Epithelial cell of proximal tubule (primary cell): ENCODE results near the gene FARP1. TPM values are rescaled to one million over a fixed set of nuclear protein-coding genes. Genes with fewer than 3 reads are reported as not detected.

ENCODE experiments used
- DNase-seq: peaks from one replicate; pipeline ENCODE4 v3.0.0-alpha.2; 2011; ENCODE audit warnings: low read depth
- H3K4me3 ChIP-seq: 2 replicates; pipeline ENCODE4 v1.5.1; 2011; ENCODE audit warnings: low read depth, mild to moderate bottlenecking, low read length
- CTCF ChIP-seq: conservative IDR thresholded peaks from 2 replicates; pipeline ENCODE4 v1.5.1; 2012; ENCODE audit warnings: low read depth, mild to moderate bottlenecking, low read length
- total RNA-seq: library from RNA; depleted of rRNA; stranded (reverse); fragments of >200 nt; gene quantifications from 2 replicates; pipeline ENCODE4 v1.2.3, GENCODE V29; 2015

FARP1 gene
- total RNA-seq, 1 donor from 2014 or later = 97.0 TPM

DNA sequence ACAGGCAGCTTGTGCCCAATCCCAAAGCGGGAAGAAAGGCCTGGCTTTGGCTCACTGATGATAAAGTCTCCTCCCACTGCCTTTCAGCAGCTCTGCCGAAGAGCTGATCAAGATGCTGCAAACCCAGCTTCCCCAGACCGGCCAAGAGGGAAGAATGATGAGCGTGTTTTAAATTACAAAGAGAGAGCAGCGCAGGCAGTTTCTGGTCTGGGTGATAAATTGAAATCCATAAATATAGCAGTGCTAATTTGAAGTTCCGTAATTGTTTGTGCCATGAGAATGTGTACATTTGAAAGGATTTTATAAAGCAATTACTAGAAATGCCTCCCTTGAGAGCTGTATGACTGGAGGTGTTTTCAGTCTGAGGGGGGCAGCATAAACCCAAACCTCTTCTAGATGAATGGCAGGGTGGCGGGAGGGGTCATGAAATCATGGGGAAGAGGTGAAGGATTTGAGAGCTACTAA lies 262.2 kb downstream of the FARP1 start:
- DNase-seq = no peak
- no peak for TF ChIP-seq CTCF

GRCh38 chr13:98405690-98406344 lies 262.9 kb downstream of the FARP1 start:
- no peak overlapping the region for H3K4me3 ChIP-seq
- DNase-seq = no peak
- TF ChIP-seq CTCF = no peak

More for the DNA sequence above, 262.2 kb downstream of the FARP1 start:
- no peak overlapping the region for H3K4me3 ChIP-seq

DNA sequence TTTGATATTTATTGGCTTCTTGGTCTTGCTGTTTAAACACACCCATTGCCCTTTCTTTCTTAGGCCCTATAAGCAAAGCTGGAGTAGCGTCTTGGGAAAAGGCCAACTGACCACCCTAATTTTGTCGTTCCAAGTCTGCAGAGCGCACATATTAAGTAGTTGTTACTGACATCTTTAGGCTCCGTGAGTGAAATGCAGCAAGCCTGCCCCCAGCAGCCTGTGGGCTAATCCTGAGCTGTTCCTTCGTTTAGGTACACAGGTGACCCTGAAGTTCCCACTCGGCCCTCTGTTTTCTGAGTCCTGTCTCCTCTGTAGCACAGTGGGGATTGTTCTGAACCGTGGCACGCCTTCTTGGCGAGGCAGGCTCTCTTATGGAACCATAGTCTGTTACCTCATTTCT lies 263.5 kb downstream of the FARP1 start:
- H3K4me3 ChIP-seq = no peak overlapping the region
- no peak for TF ChIP-seq CTCF
- no peak for DNase-seq

DNA sequence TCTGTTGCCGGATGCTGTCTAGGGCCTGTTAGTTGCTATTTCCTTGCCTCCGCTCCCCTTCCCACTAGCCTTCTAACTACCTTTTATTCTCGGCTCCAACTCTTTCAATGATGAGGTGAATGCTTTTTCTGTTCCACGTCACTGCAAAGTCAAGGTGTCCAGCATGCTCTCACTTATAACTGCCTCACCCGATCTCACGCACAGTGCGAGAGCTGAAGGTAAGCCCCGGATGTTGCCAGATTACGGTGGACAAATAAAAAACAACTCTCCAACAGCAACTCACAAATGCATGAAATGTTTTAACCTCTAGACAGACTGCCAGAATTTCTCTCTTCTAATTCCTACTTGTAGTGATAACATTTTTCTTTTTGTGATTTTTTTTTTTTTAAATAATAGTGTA lies 264.1 kb downstream of the FARP1 start:
- DNase-seq = no peak
- no peak for TF ChIP-seq CTCF

GRCh38 chr13:98407575-98407974 lies 264.7 kb downstream of the FARP1 start:
- no peak overlapping the region for H3K4me3 ChIP-seq
- DNase-seq = no peak
- TF ChIP-seq CTCF = no peak

More for the DNA sequence above, 264.1 kb downstream of the FARP1 start:
- no peak overlapping the region for H3K4me3 ChIP-seq

GRCh38 chr13:98409281-98409680 lies 266.4 kb downstream of the FARP1 start:
- H3K4me3 ChIP-seq = no peak overlapping the region
- no peak for TF ChIP-seq CTCF
- DNase-seq = no peak

DNA sequence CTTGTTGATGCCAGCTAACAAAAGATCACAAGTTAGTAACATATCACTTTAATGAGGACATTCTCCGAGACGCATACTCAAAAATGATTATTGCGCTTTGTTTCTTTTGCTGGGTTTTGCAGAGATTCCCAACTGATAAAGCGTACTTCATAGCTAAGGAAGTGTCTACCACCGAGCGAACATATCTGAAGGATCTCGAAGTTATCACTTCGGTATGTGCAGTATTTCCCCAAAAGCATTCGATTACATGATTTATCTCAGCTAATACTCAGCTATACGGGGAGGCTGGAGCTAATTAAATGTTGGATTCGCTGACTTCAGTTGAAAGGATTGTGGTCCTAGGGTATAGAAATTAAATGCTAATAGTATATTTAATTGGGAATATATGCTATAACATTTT lies 267.7 kb downstream of the FARP1 start:
- H3K4me3 ChIP-seq = no peak overlapping the region
- TF ChIP-seq CTCF = no peak
- no peak for DNase-seq
